Trophoblast cell (in vitro differentiated cells and primary cell): Measurements from ENCODE around the gene NDUFB11. TPM values are rescaled to one million over a fixed set of nuclear protein-coding genes. Genes with fewer than 3 reads are reported as not detected.

Experiments used
- DNase-seq, 2 donors: peaks; one replicate each; pipeline ENCODE4 v3.0.0-alpha.2; 2016
- H2AFZ ChIP-seq: 2 replicates; pipeline ENCODE4 v1.6.1; 2013; ENCODE audit warnings: low read length, moderate library complexity, mild to moderate bottlenecking; ENCODE audit not compliant: insufficient read depth, poor library complexity
- H2AK5ac ChIP-seq: 2 replicates; pipeline ENCODE4 v1.6.1; 2013; ENCODE audit warnings: mild to moderate bottlenecking, low read length
- H2BK120ac ChIP-seq: 2 replicates; pipeline ENCODE4 v1.6.1; 2013; ENCODE audit warnings: low read length, mild to moderate bottlenecking, moderate library complexity; ENCODE audit not compliant: insufficient read depth, poor library complexity
- H2BK12ac ChIP-seq: 2 replicates; pipeline ENCODE4 v1.6.1; 2013; ENCODE audit warnings: mild to moderate bottlenecking, low read length, moderate library complexity
- H2BK5ac ChIP-seq: 2 replicates; pipeline ENCODE4 v1.6.1; 2013; ENCODE audit warnings: low read length, low read depth, moderate library complexity, mild to moderate bottlenecking; ENCODE audit not compliant: poor library complexity
- H3K14ac ChIP-seq: 2 replicates; pipeline ENCODE4 v1.6.1; 2013; ENCODE audit warnings: mild to moderate bottlenecking, low read length
- H3K18ac ChIP-seq: 2 replicates; pipeline ENCODE4 v1.6.1; 2013; ENCODE audit warnings: mild to moderate bottlenecking, low read length
- H3K23ac ChIP-seq: 2 replicates; pipeline ENCODE4 v1.6.1; 2013; ENCODE audit warnings: low read length
- H3K27ac ChIP-seq: 2 replicates; pipeline ENCODE4 v1.5.1; 2013; ENCODE audit warnings: low read depth, mild to moderate bottlenecking, inconsistent platforms, low read length, moderate library complexity
- H3K27me3 ChIP-seq: 2 replicates; pipeline ENCODE4 v1.6.1; 2013; ENCODE audit warnings: inconsistent platforms, mild to moderate bottlenecking, low read length, moderate library complexity; ENCODE audit not compliant: insufficient read depth
- H3K36me3 ChIP-seq, 2 experiments: 1 replicate in 1 of 2; 2 replicates in 1 of 2; pipeline ENCODE4 v1.6.1; 2013; ENCODE audit warnings: low read length in 2 of 2, mild to moderate bottlenecking in 2 of 2, moderate library complexity in 1 of 2; ENCODE audit not compliant: insufficient read depth in 2 of 2, control insufficient read depth in 1 of 2
- H3K4ac ChIP-seq: 2 replicates; pipeline ENCODE4 v1.6.1; 2013; ENCODE audit warnings: low read depth, mild to moderate bottlenecking, low read length, moderate library complexity
- H3K4me1 ChIP-seq, 2 experiments: 1 replicate in 1 of 2; 2 replicates in 1 of 2; pipeline ENCODE4 v1.6.1; 2013; ENCODE audit warnings: low read length in 2 of 2, mild to moderate bottlenecking in 2 of 2, moderate library complexity in 1 of 2; ENCODE audit not compliant: insufficient read depth in 2 of 2, control insufficient read depth in 1 of 2
- H3K4me2 ChIP-seq: 2 replicates; pipeline ENCODE4 v1.6.1; 2013; ENCODE audit warnings: inconsistent platforms, mild to moderate bottlenecking, low read length, moderate library complexity
- H3K4me3 ChIP-seq: 2 replicates; pipeline ENCODE4 v1.5.1; 2013; ENCODE audit warnings: mild to moderate bottlenecking, low read depth, low read length, inconsistent platforms
- H3K79me1 ChIP-seq: one replicate; pipeline ENCODE4 v1.6.1; 2013; ENCODE audit warnings: low read length
- H3K79me2 ChIP-seq: 2 replicates; pipeline ENCODE4 v1.6.1; 2013; ENCODE audit warnings: low read length, mild to moderate bottlenecking; ENCODE audit not compliant: control insufficient read depth, insufficient read depth, poor library complexity
- H3K9ac ChIP-seq: 2 replicates; pipeline ENCODE4 v1.6.1; 2013; ENCODE audit warnings: mild to moderate bottlenecking, low read length
- H3K9me3 ChIP-seq: 2 replicates; pipeline ENCODE4 v1.6.1; 2013; ENCODE audit warnings: low read depth, mild to moderate bottlenecking, control low read depth, inconsistent platforms, low read length; ENCODE audit not compliant: insufficient read depth
- H4K12ac ChIP-seq: 2 replicates; pipeline ENCODE4 v1.6.1; 2013; ENCODE audit warnings: low read depth, mild to moderate bottlenecking, low read length, moderate library complexity
- H4K8ac ChIP-seq: 2 replicates; pipeline ENCODE4 v1.6.1; 2013; ENCODE audit warnings: low read depth, mild to moderate bottlenecking, low read length, moderate library complexity
- H4K91ac ChIP-seq: one replicate; pipeline ENCODE4 v1.6.1; 2013; ENCODE audit warnings: low read depth, mild to moderate bottlenecking, low read length, moderate library complexity
- WGBS: extraction: QIAGEN DNeasy Blood & Tissue Kit; methylation state at CpG from one replicate; pipeline ENCODE4 v1.1.7; 2013; ENCODE audit warnings: missing lambda C conversion rate; ENCODE audit not compliant: insufficient read length, insufficient coverage; ENCODE audit errors: extremely low coverage; 5-methylcytosine and 5-hydroxymethylcytosine counted together
- polyA plus RNA-seq: library from polyadenylated mRNA; stranded (reverse); fragments of 200-250 nt; gene quantifications from 2 replicates; pipeline ENCODE4 v1.2.3, GENCODE V29; 2013

Gene NDUFB11
- polyA plus RNA-seq = 94.5 and 94.9 TPM in 2 replicates

DNA sequence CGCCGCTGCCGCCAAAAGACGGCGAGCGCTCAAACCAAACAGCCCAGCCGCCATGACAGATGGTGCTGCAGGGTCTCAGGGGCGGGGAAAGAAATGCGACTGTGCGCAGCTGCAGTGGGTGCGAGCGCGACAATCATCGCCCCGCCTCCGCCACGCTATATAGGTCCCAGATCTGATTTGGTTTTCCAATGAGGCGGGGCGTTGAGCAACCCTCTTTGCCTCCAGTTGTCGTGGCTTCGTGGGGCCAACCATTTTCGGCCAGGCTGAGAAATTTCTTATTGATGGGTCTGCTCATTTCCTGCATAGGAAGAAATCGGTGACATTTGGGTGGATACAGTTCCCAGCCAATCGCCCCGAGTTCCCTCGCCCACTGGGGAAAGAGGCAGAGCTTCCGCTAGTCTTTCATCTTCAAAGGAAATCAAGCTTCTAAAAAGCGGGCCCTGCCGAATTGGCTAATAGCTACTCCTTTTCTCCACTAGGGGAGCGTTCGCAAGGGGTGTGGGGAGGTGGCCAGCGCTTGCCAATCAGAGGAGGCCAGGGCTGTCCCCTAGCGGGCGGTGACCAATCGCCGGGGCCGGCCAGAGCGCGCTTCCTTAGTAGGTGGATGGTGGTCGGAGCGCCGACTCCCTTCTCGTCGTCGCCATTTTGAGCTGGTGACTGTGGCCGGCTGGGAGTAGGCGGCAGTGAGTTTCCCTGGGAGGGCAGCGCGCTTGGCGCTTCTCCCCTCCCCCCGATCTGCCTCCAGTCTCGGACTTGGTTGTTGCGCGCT, at the start of gene NDUFB11, which contains the start of gene RBM10:
Gene NDUFB11, minus strand, starts transcription at position 77 of the 769 bp plus-strand sequence. Its CDS starts 23 bp downstream, at position 54.
Gene RBM10, plus strand, starts transcription at position 596 of the 769 bp plus-strand sequence. CDS start 2,261 bp downstream, outside the sequence.
- WGBS = no CpG with 5 or more reads among the region's 54 CpGs
- peak within 1 kb of the TSS; percentile 98 for H4K91ac ChIP-seq

DNA sequence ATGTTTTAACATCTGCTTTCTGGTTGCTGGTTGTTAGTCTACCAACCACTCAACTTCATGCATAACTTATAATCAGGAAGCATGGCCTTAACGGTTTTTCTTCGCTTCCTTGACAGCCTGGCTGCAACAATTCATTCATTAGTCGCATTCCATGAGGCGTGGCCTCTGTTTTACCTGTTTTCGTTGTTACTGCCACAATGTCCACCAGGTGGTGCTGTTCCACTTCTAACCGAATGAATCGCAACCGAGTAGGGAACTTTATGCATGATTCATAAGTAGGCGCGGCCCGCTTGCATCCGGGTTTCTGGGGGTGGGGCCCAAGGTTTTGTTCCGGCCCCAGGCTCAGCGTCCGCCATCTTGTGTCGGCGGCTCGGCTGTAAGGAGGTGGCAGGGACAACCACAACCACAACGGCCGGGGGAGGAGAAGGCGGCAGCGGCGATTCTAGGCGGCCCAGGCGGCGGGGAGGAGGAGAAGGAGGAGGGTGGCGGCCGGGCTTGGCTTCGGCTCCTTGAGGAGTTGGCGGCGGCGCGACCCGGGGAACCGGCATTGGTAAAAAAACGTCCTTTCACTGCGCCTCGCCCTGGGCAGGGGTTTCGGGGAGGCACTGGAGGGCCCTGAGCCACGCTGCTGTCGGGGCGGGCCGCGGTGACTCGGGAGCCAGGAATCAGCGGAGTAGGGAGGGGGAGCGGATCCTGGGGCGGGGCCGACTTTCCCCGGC, 49.1 kb upstream of the NDUFB11 start, which contains the start of gene UBA1:
Gene UBA1, plus strand, starts transcription at position 355 of the 719 bp plus-strand sequence. CDS start 4,974 bp downstream, outside the sequence.
- peak within 1 kb of the TSS; percentile 83 for H4K12ac ChIP-seq
- H3K27me3 ChIP-seq = no peaks in the 10 kb centered on the region
- H2AFZ ChIP-seq = no peak within 1 kb of the TSS
- no CpG with 5 or more reads among the region's 50 CpGs for WGBS
- peaks cover 7% of the 10 kb centered on the region for H3K79me1 ChIP-seq
- peak within 1 kb of the TSS; percentile 89 for H4K8ac ChIP-seq
- H3K4me3 ChIP-seq = peak within 1 kb of the TSS; percentile 91
- peak within 1 kb of the TSS; percentile 95 for H4K91ac ChIP-seq
- H2BK120ac ChIP-seq = peak within 1 kb of the TSS; percentile 78
- peak within 1 kb of the TSS; percentile 91 for H3K4me2 ChIP-seq
- peaks cover 18% of the 10 kb centered on the region for H3K79me2 ChIP-seq
- H3K36me3 ChIP-seq = peaks cover 5 to 15% of the 10 kb centered on the region in 2 experiments
- peak within 1 kb of the TSS; percentile 60 for H2BK5ac ChIP-seq
- H3K9me3 ChIP-seq = no peaks in the 10 kb centered on the region
- peak within 1 kb of the TSS; percentile 77 for H3K4ac ChIP-seq
- DNase-seq = peak; percentile 92 to 100
- H3K4me1 ChIP-seq = peaks cover 9 to 29% of the 10 kb centered on the region in 2 experiments
- peak within 1 kb of the TSS; percentile 88 for H3K18ac ChIP-seq
- no peak within 1 kb of the TSS for H2BK12ac ChIP-seq
- H3K27ac ChIP-seq = peak within 1 kb of the TSS; percentile 79
- peak within 1 kb of the TSS; percentile 97 for H3K9ac ChIP-seq
- H3K14ac ChIP-seq = peak within 1 kb of the TSS; percentile 92
- H2AK5ac ChIP-seq = peak within 1 kb of the TSS; percentile 60
- no peak within 1 kb of the TSS for H3K23ac ChIP-seq

More for the DNA sequence above, at the start of gene NDUFB11, which contains the start of gene RBM10:
- H3K27ac ChIP-seq = peak within 1 kb of the TSS; percentile 91
- H3K36me3 ChIP-seq = peaks cover 17% of the 10 kb centered on the region in 2 experiments
- peak within 1 kb of the TSS; percentile 100 for H3K4ac ChIP-seq
- H3K27me3 ChIP-seq = no peaks in the 10 kb centered on the region
- H3K4me3 ChIP-seq = peak within 1 kb of the TSS; percentile 90
- no peaks in the 10 kb centered on the region for H3K9me3 ChIP-seq
- H3K4me1 ChIP-seq = peaks cover 7% of the 10 kb centered on the region in 2 experiments
- H3K23ac ChIP-seq = no peak within 1 kb of the TSS
- peak within 1 kb of the TSS; percentile 99 for H3K18ac ChIP-seq
- peaks cover 10% of the 10 kb centered on the region for H3K79me1 ChIP-seq
- peak within 1 kb of the TSS; percentile 81 for H3K4me2 ChIP-seq
- H3K79me2 ChIP-seq = peaks cover 31% of the 10 kb centered on the region
- peak within 1 kb of the TSS; percentile 81 for H2BK5ac ChIP-seq
- peak within 1 kb of the TSS; percentile 85 for H2AFZ ChIP-seq
- peak within 1 kb of the TSS; percentile 98 for H3K14ac ChIP-seq
- H2BK12ac ChIP-seq = no peak within 1 kb of the TSS
- H4K12ac ChIP-seq = peak within 1 kb of the TSS; percentile 96
- H2BK120ac ChIP-seq = peak within 1 kb of the TSS; percentile 76
- peak within 1 kb of the TSS; percentile 95 for H3K9ac ChIP-seq
- H4K8ac ChIP-seq = peak within 1 kb of the TSS; percentile 96
- H2AK5ac ChIP-seq = peak within 1 kb of the TSS; percentile 76
- DNase-seq = peak; percentile 93 to 94

DNA sequence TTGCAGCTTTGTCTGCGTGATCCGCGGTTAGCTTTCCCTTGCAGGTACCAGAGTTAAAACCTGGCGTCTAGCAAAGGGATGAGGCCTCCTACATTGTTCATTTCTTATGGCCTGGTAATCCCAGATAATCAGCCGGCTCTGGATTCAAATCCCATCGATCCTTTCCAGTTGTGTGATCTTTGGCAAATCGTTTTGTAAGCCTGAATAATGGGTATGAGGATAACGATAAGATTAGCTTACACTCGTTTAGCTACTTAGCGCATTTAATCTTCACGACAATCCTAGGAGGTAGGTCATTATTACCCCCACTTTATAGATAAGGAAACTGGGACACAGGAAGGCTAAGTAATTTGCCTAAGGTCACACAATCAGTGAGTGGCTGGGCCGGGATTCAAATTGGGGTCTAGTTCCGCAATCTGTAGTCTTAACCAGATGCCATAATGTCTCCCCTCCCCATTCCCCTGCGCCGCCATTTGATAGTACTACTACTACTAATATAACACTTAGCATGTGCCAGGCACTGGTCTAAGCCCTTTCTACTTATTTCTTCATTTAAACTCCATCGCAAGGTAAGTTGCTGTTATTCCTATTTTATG, 47.4 kb upstream of the NDUFB11 start:
- H3K18ac ChIP-seq = no peak overlapping the region
- H3K23ac ChIP-seq = no peak overlapping the region
- peaks cover 7% of the 10 kb centered on the region for H3K79me1 ChIP-seq
- no peak overlapping the region for H3K4me3 ChIP-seq
- no peak overlapping the region for H4K12ac ChIP-seq
- no peak overlapping the region for H2AK5ac ChIP-seq
- peaks cover 7 to 17% of the 10 kb centered on the region in 2 experiments for H3K4me1 ChIP-seq
- no peak overlapping the region for H3K4ac ChIP-seq
- H3K79me2 ChIP-seq = peaks cover 18% of the 10 kb centered on the region
- H3K36me3 ChIP-seq = peaks cover 6 to 10% of the 10 kb centered on the region in 2 experiments
- H3K9ac ChIP-seq = no peak overlapping the region
- no peaks in the 10 kb centered on the region for H3K9me3 ChIP-seq
- no peak overlapping the region for H3K14ac ChIP-seq
- H4K91ac ChIP-seq = no peak overlapping the region
- no peak overlapping the region for H2BK120ac ChIP-seq
- no peak overlapping the region for H2AFZ ChIP-seq
- H3K27me3 ChIP-seq = no peaks in the 10 kb centered on the region
- no peak overlapping the region for H2BK12ac ChIP-seq
- no peak overlapping the region for H3K27ac ChIP-seq
- no peak for DNase-seq
- peak overlapping the region; percentile 76 for H3K4me2 ChIP-seq
- no CpG with 5 or more reads among the region's 16 CpGs for WGBS
- H4K8ac ChIP-seq = no peak overlapping the region
- no peak overlapping the region for H2BK5ac ChIP-seq

- H2AFZ ChIP-seq = peak overlapping the region; percentile 81
- peaks cover 11 to 12% of the 10 kb centered on the region in 2 experiments for H3K36me3 ChIP-seq
- H3K4me1 ChIP-seq = peaks cover 7 to 17% of the 10 kb centered on the region in 2 experiments
- H3K14ac ChIP-seq = no peak overlapping the region
- no peak overlapping the region for H3K4me3 ChIP-seq
- no peaks in the 10 kb centered on the region for H3K9me3 ChIP-seq
- H3K27me3 ChIP-seq = no peaks in the 10 kb centered on the region
- H2BK120ac ChIP-seq = no peak overlapping the region
- no peak overlapping the region for H3K18ac ChIP-seq
- no peak overlapping the region for H3K27ac ChIP-seq
- peaks cover 7% of the 10 kb centered on the region for H3K79me1 ChIP-seq
- peak in 1 of 2 donors; percentile 38 for DNase-seq
- WGBS = no CpG with 5 or more reads among the region's 26 CpGs
- H3K9ac ChIP-seq = no peak overlapping the region
- peaks cover 18% of the 10 kb centered on the region for H3K79me2 ChIP-seq
- H3K4me2 ChIP-seq = peak overlapping the region; percentile 76
- H3K23ac ChIP-seq = no peak overlapping the region
- H2BK12ac ChIP-seq = no peak overlapping the region
- no peak overlapping the region for H2BK5ac ChIP-seq
- no peak overlapping the region for H4K8ac ChIP-seq
- H3K4ac ChIP-seq = no peak overlapping the region
- H4K12ac ChIP-seq = no peak overlapping the region
- peak overlapping the region; percentile 8 for H4K91ac ChIP-seq
- no peak overlapping the region for H2AK5ac ChIP-seq
Observed at GRCh38 chrX:47191331-47191730, 46.8 kb upstream of the NDUFB11 start.
